Calu3 (cell line): ENCODE measurements around the gene PADI1. TPM values are rescaled to one million over a fixed set of nuclear protein-coding genes. Genes with fewer than 3 reads are reported as not detected.

Experiments
- BruUV-seq: library from RNA; stranded (reverse); fragments of 400-500 nt; replicated peaks from 2 replicates; lab custom pipeline; 2021; lab: Mats Ljungman, UMichigan
- CTCF ChIA-PET: fragments of 300-600 bp; sonication (Branson Sonifier 250); formaldehyde crosslinking; loops from one replicate; lab custom pipeline; 2022; ENCODE audit warnings: antibody characterized with exemption; lab: Charles Lee
- DNase-seq: peaks from one replicate; pipeline ENCODE4 v3.0.0; 2022
- H3K27ac Mint-ChIP-seq: one replicate; pipeline ENCODE4 v1.8.0; 2022; ENCODE audit warnings: mixed read lengths; ENCODE audit not compliant: unreplicated experiment
- H3K27me3 Mint-ChIP-seq: one replicate; pipeline ENCODE4 v1.8.0; 2022; ENCODE audit warnings: mixed read lengths; ENCODE audit not compliant: unreplicated experiment
- H3K36me3 Mint-ChIP-seq: one replicate; pipeline ENCODE4 v1.8.0; 2022; ENCODE audit warnings: mild to moderate bottlenecking, moderate library complexity, mixed read lengths; ENCODE audit not compliant: insufficient read depth, unreplicated experiment
- H3K4me1 Mint-ChIP-seq: one replicate; pipeline ENCODE4 v1.8.0; 2022; ENCODE audit warnings: mild to moderate bottlenecking, low read depth, mixed read lengths; ENCODE audit not compliant: unreplicated experiment
- H3K4me3 Mint-ChIP-seq: one replicate; pipeline ENCODE4 v1.8.0; 2022; ENCODE audit warnings: mild to moderate bottlenecking, low read depth, moderate library complexity, mixed read lengths; ENCODE audit not compliant: unreplicated experiment
- H3K9me3 Mint-ChIP-seq: one replicate; pipeline ENCODE4 v1.8.0; 2022; ENCODE audit warnings: low read depth, mixed read lengths; ENCODE audit not compliant: unreplicated experiment
- intact Hi-C: fragments of 100-400 bp; cut with micrococcal nuclease; formaldehyde crosslinking; loops from one replicate; pipeline ENCODE4 v1.10.0; 2022; ENCODE audit not compliant: unreplicated experiment
- total RNA-seq: library from RNA; stranded (reverse); gene quantifications from 2 replicates; pipeline ENCODE4 v1.2.3, GENCODE V29; 2022
- TF ChIP-seq, protein P1 (sequence below): fragments of 200-600 bp; IDR thresholded peaks from one replicate; pipeline ENCODE4 v1.8.0; 2022; ENCODE audit warnings: antibody characterized with exemption; ENCODE audit not compliant: unreplicated experiment

The PADI1 gene
- total RNA-seq, 1 experiment from 2014 or later = 2.3 TPM

DNA sequence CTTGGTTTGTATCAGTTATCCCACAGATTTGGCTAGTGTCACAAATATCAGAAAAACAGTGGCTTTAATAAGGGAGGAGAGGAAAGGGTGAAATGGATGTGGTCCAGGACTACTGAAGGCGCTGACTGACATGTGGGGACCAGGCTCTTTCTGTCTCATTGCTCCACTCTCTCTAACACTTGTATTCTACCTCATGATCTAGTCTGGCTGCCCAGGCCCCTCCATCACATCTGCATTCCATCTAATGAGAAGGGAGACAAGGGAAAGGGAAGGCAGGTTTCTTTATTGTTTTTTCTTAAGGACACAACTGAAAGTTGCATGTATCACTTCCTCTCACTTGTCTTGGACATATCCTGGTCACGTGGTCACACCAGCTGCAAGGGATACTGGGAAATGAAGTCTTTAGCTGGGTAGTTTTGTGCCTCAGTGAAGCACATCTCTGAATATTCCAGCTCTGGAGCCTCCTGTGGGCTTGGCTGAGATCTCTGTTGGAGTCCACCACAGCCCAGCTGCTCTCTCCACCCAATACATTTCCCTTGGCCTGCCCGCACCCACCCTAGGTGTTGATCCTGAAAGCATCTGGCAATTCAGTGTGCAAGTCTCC lies 43.7 kb upstream of the PADI1 start:
- Mint-ChIP-seq H3K4me3 (no peak overlapping the region), H3K4me1 (no peaks in the 10 kb centered on the region), H3K36me3 (no peaks in the 10 kb centered on the region), H3K27ac (no peak overlapping the region), H3K27me3 (no peaks in the 10 kb centered on the region), H3K9me3 (peaks cover 12% of the 10 kb centered on the region)
- intact Hi-C loops = no loop called here
- CTCF ChIA-PET = no interaction called here
- DNase-seq = no peak
- TF ChIP-seq, protein P1, sequence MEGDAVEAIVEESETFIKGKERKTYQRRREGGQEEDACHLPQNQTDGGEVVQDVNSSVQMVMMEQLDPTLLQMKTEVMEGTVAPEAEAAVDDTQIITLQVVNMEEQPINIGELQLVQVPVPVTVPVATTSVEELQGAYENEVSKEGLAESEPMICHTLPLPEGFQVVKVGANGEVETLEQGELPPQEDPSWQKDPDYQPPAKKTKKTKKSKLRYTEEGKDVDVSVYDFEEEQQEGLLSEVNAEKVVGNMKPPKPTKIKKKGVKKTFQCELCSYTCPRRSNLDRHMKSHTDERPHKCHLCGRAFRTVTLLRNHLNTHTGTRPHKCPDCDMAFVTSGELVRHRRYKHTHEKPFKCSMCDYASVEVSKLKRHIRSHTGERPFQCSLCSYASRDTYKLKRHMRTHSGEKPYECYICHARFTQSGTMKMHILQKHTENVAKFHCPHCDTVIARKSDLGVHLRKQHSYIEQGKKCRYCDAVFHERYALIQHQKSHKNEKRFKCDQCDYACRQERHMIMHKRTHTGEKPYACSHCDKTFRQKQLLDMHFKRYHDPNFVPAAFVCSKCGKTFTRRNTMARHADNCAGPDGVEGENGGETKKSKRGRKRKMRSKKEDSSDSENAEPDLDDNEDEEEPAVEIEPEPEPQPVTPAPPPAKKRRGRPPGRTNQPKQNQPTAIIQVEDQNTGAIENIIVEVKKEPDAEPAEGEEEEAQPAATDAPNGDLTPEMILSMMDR = no peak
- BruUV-seq = no TSS peak

DNA sequence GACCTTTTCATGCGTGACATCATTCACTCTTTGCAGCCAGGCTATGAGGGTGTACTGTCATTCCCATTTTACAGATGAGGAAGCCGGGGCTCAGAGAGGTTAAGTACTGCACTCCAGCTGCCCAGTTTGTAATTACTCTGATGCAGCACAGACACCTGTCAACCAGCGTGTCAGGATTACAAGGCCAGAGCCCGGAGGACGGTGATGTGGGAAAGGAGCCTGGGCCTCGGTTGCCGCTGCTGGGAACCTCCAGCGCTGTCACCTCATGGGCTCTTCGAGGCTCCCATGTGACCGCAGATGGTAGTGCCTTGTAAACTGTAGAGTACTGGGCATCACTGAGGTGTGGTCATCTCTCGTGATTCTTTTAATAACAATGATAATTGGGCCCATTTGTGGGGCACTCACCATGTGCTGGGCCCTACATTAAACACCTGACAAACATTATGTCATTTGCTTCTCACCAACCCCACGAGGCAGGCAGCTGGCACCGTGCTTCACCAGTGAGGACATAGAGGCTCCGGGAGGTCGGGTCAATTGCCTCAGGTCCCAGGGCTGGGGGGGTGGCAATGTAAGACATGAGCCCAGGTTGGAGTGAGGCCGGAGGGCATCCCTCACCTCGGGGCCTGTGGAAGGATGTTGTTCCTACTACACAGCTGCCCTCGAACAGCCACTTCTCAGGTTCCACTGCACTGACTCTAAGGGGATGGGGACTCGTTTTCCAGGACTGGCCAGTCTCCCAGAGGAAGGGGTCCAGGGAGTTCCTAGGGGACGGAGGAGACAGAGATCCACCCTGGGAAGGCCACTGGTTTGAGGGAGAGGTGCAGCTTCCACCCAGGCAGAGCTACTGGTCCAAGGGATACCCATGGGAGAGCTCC lies 42.8 kb upstream of the PADI1 start:
- Mint-ChIP-seq H3K27ac (no peak overlapping the region), H3K4me1 (peaks cover 3% of the 10 kb centered on the region), H3K36me3 (no peaks in the 10 kb centered on the region), H3K4me3 (no peak overlapping the region), H3K27me3 (no peaks in the 10 kb centered on the region), H3K9me3 (peaks cover 7% of the 10 kb centered on the region)
- intact Hi-C loops = no loop called here
- BruUV-seq = no TSS peak
- DNase-seq = no peak
- CTCF ChIA-PET = no interaction called here
- TF ChIP-seq, protein P1 = no peak

DNA sequence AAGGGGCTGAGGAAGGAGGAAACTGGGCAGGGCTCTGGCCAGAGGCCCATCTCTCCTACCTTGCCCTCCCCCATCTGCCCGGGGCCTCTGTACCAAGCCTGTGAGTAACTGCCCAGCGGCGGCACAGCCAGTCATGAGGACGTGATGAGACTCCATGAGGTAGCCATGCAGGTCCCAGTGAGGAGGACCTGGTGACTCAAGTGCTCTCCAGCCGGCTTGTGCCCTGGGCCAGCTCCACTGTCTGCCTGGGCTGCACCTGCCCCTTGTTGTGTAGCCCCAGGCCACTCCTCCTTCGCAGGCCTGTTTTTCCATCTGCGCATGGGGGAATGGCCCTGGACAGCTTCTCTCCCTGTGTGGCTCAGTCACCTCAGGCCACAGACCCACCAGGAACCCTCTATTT lies 42.0 kb upstream of the PADI1 start:
- DNase-seq = no peak
- Mint-ChIP-seq H3K36me3 (no peaks in the 10 kb centered on the region), H3K4me3 (no peak overlapping the region), H3K4me1 (peaks cover 10% of the 10 kb centered on the region), H3K9me3 (peaks cover 5% of the 10 kb centered on the region), H3K27me3 (no peaks in the 10 kb centered on the region), H3K27ac (no peak overlapping the region)
- CTCF ChIA-PET = no interaction called here
- BruUV-seq = no TSS peak
- intact Hi-C loops = no loop called here
- TF ChIP-seq, protein P1 = no peak

DNA sequence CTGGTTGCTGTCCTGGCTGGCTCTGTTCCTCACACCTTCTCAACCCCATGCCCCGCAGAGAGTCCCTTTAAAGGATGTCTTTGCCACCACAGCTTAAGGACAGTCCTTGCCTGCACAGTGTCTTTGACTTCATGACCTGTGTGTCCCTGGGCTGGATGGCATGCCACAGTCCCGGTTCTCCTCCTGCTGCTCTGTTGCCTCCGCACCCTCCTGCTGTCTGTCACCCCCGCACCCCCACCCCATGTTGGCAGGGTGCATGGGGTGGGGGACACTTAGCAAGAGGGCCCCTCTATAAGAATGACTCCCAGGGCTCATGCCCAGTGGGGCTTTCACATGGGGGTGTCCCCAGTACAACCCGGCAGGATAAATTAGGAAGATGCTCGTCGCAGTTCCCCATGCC lies 41.6 kb upstream of the PADI1 start:
- Mint-ChIP-seq H3K4me3 (no peak overlapping the region), H3K27ac (no peak overlapping the region), H3K9me3 (peaks cover 5% of the 10 kb centered on the region), H3K27me3 (no peaks in the 10 kb centered on the region), H3K36me3 (no peaks in the 10 kb centered on the region), H3K4me1 (peaks cover 13% of the 10 kb centered on the region)
- TF ChIP-seq, protein P1 = no peak
- CTCF ChIA-PET = no interaction called here
- BruUV-seq = no TSS peak
- DNase-seq = no peak
- intact Hi-C loops = no loop called here
